Heart right ventricle (tissue), 16 donors: ENCODE results near the gene MPRIP. TPM values are rescaled to one million over a fixed set of nuclear protein-coding genes. Genes with fewer than 3 reads are reported as not detected.

Source experiments
- ATAC-seq, 8 donors: fragments of 200-7000 bp; cut with Tn5 transposase; one replicate each; pipeline ENCODE4 v1.9.1; 2020; ENCODE audit warnings: mild to moderate bottlenecking in 8 of 8, moderate library complexity in 8 of 8, moderate number of reproducible peaks in 1 of 8
- DNase-seq, 2 donors: peaks; one replicate each; pipeline ENCODE4 v3.0.0-alpha.2; 2020
- H3K27ac ChIP-seq, 10 donors: fragments of 200-600 bp; sonication (generic) in 2 of 10; one replicate each; pipeline versions ENCODE4 v1.5.0 to v1.8.0; 2020 to 2022; ENCODE audit warnings: mild to moderate bottlenecking in 3 of 10
- H3K27me3 ChIP-seq, 7 donors: fragments of 200-600 bp; one replicate each; pipeline ENCODE4 v1.8.0; 2021 to 2022; ENCODE audit warnings: mild to moderate bottlenecking in 2 of 7
- H3K36me3 ChIP-seq, 9 donors: fragments of 200-600 bp; sonication (generic) in 1 of 9; one replicate each; pipeline versions ENCODE4 v1.5.0 to v1.8.0; 2020 to 2022; ENCODE audit warnings: mild to moderate bottlenecking in 2 of 9
- H3K4me1 ChIP-seq, 9 donors: fragments of 200-600 bp; sonication (generic) in 1 of 9; one replicate each; pipeline versions ENCODE4 v1.5.0 to v1.8.0; 2020 to 2022; ENCODE audit warnings: mild to moderate bottlenecking in 4 of 9
- H3K4me3 ChIP-seq, 10 donors: fragments of 200-600 bp; sonication (generic) in 2 of 10; one replicate each; pipeline versions ENCODE4 v1.5.0 to v1.8.0; 2020 to 2022; ENCODE audit warnings: mild to moderate bottlenecking in 7 of 10, moderate library complexity in 2 of 10
- H3K9me3 ChIP-seq, 11 donors: fragments of 200-600 bp in 10 of 11; sonication (generic) in 2 of 11; one replicate each; pipeline versions ENCODE4 v1.5.0 to v1.8.0; 2013 to 2022; ENCODE audit warnings: mild to moderate bottlenecking in 2 of 11, control low read depth in 1 of 11, moderate library complexity in 1 of 11
- CTCF ChIP-seq, 9 donors: fragments of 200-600 bp; sonication (generic) in 2 of 9; IDR thresholded peaks; one replicate each; pipeline versions ENCODE4 v1.5.0 to v1.8.0; 2021 to 2022; ENCODE audit warnings: antibody characterized with exemption in 9 of 9, mild to moderate bottlenecking in 5 of 9, moderate library complexity in 1 of 9
- WGBS, 2 donors: extraction: QIAGEN DNeasy Blood & Tissue Kit; methylation state at CpG; one replicate each; pipeline ENCODE4 v1.1.7; 2013; ENCODE audit warnings: inconsistent platforms in 1 of 2; 5-methylcytosine and 5-hydroxymethylcytosine counted together
- intact Hi-C, 10 donors: fragments of 100-400 bp; cut with DNase I; formaldehyde crosslinking; loops; one replicate each; pipeline versions ENCODE4 v1.11.1 to v1.14.2; 2022
- polyA plus RNA-seq, 2 donors: library from polyadenylated mRNA; stranded (reverse); fragments of 200-250 nt; gene quantifications; one replicate each; pipeline ENCODE4 v1.2.3, GENCODE V29; 2013
- total RNA-seq, 10 donors: library from RNA; stranded (reverse); fragmentation: NEBNext Ultra II Directional in 3 of 10; extraction: Animal tissue kit (Norgen Biotek cat#: 25700) in 3 of 10; gene quantifications; one replicate each; pipeline versions ENCODE4 v1.2.1 to v1.2.4, GENCODE V29; 2021 to 2023
- donor health status: Arrhythmogenic right ventricular cardiomyopathy.
- donor health status: ischemic (EF 13 %, LVEDD 7.1; RV severe dilation, severe dysfunction).
- donor health status: healthy with polysubstance abuse.
- donor health status: DM: no; HTN: yes; CAD: no.
- donor health status: DM: no; HTN: no; CAD: no.
- donor health status: ischemic (EF 25% LVEDD 6.9; RV normal size, moderate dysfunction).
- donor health status: ischemic (EF 25% LVEDD 5.7; RV mildly dilated, moderate dysfunction).
- donor health status: healthy.
- donor health status: DM: yes; HTN: yes; CAD: no.
- donor health status: Ischemic cardiomyopathy.
- donor health status: ischemic (EF 35%, LVEDD 5.7; RV mildly dilated, moderate dysfunction).
- donor health status: nonischemic (EF 11% LVEDD 7.7; RV severe dilation, severe dysfunction).
- donor health status: DM: yes; HTN: yes; CAD: no.
- donor health status: PGD.
- donor health status: ischemic (EF 29% LVEDD 5.4; RV normal size, mild dysfunction).
- donor health status: nonischemic (EF 23%, LVEDD 6.1; RV moderate dilation, normal function).

Gene MPRIP
- total and polyA plus RNA-seq, 12 donors = 225 to 409 (median 321) TPM

- peaks cover 10 to 85% (median 44%) of the 10 kb centered on the region in 9 donors for H3K4me1 ChIP-seq
- no peaks in the 10 kb centered on the region for H3K27me3 ChIP-seq
- 83 to 86% methylated on average over 6 of the region's 6 CpGs for WGBS, 2 donors
- intact Hi-C loops = loop anchor here in 2 of 10 donors (5.0 to 10.0 kb wide), 2 partner anchors 90 to 122 kb away; no protein-coding TSS in a partner anchor
- ATAC-seq (no peak), DNase-seq (no peak)
- H3K36me3 ChIP-seq = peaks cover 0 to 57% (median 42%) of the 10 kb centered on the region in 9 donors
- H3K9me3 ChIP-seq = no peaks in the 10 kb centered on the region
- no peak overlapping the region for H3K4me3 ChIP-seq
- no peak for TF ChIP-seq CTCF (IDR thresholded peaks at IDR 0.05)
- H3K27ac ChIP-seq = peak overlapping the region in 6 of 10 donors; percentile 28 to 65 (median 48)
These were observed 84.9 kb downstream of the MPRIP start for GRCh38 chr17:17127156-17127555.

- Histone ChIP-seq H3K27ac (peak overlapping the region in 1 of 10 donors; percentile 65), H3K9me3 (no peaks in the 10 kb centered on the region), H3K4me1 (peaks cover 10 to 81% (median 41%) of the 10 kb centered on the region in 9 donors), H3K4me3 (no peak overlapping the region), H3K27me3 (no peaks in the 10 kb centered on the region), H3K36me3 (peaks cover 0 to 63% (median 45%) of the 10 kb centered on the region in 9 donors)
- WGBS, 2 donors = 75 to 79% methylated on average over 11 of the region's 11 CpGs
- intact Hi-C loops = loop anchor here in 2 of 10 donors (5.0 to 10.0 kb wide), 2 partner anchors 91 to 123 kb away; no protein-coding TSS in a partner anchor
- DNase-seq = no peak
- no peak for TF ChIP-seq CTCF (IDR thresholded peaks at IDR 0.05)
- ATAC-seq = no peak
These were observed 85.6 kb downstream of the MPRIP start for GRCh38 chr17:17127730-17128291.

GRCh38 chr17:17128476-17129075, 86.3 kb downstream of the MPRIP start:
- H3K4me1 ChIP-seq = peaks cover 10 to 75% (median 38%) of the 10 kb centered on the region in 9 donors
- H3K9me3 ChIP-seq = no peaks in the 10 kb centered on the region
- intact Hi-C loops = loop anchor here in 2 of 10 donors (5.0 to 10.0 kb wide), 2 partner anchors 91 to 124 kb away; no protein-coding TSS in a partner anchor
- no peak for DNase-seq
- peaks cover 0 to 71% (median 45%) of the 10 kb centered on the region in 9 donors for H3K36me3 ChIP-seq
- ATAC-seq = no peak
- TF ChIP-seq CTCF (IDR thresholded peaks at IDR 0.05) = no peak
- H3K4me3 ChIP-seq = no peak overlapping the region
- H3K27ac ChIP-seq = no peak overlapping the region
- WGBS, 2 donors = 88 to 89% methylated on average over 14 of the region's 14 CpGs
- no peaks in the 10 kb centered on the region for H3K27me3 ChIP-seq

- Histone ChIP-seq H3K4me1 (peaks cover 10 to 72% (median 38%) of the 10 kb centered on the region in 9 donors), H3K27me3 (no peaks in the 10 kb centered on the region), H3K27ac (no peak overlapping the region), H3K36me3 (peaks cover 0 to 80% (median 45%) of the 10 kb centered on the region in 9 donors), H3K9me3 (no peaks in the 10 kb centered on the region), H3K4me3 (no peak overlapping the region)
- WGBS, 2 donors = 61 to 65% methylated on average over 4 of the region's 4 CpGs
- DNase-seq (no peak), ATAC-seq (no peak)
- TF ChIP-seq CTCF (IDR thresholded peaks at IDR 0.05) = no peak
- intact Hi-C loops = loop anchor here in 2 of 10 donors (5.0 to 10.0 kb wide), 2 partner anchors 92 to 125 kb away; no protein-coding TSS in a partner anchor
These were observed 87.2 kb downstream of the MPRIP start for GRCh38 chr17:17129466-17129865.
